Natural killer cell (primary cell): ENCODE results near the gene PAX4. TPM values are rescaled to one million over a fixed set of nuclear protein-coding genes. Genes with fewer than 3 reads are reported as not detected.

Source experiments
- ATAC-seq, 3 donors: fragments of 150-1000 bp in 2 of 3; fragments of 200-7000 bp in 1 of 3; cut with Tn5 transposase; 1 replicate in 1 of 3; 2 replicates in 2 of 3; pipeline ENCODE4 v1.10.0; 2021; ENCODE audit warnings: mild to moderate bottlenecking in 2 of 3, moderate library complexity in 2 of 3
- DNase-seq, 2 donors: peaks; one replicate each; pipeline versions ENCODE4 v3.0.0 to v3.0.0-alpha.2; 2013 to 2021; ENCODE audit warnings: mixed read lengths in 1 of 2
- H3K27ac ChIP-seq: one replicate; pipeline ENCODE4 v1.5.1; 2013; ENCODE audit warnings: mild to moderate bottlenecking, low read length
- H3K27me3 ChIP-seq: one replicate; pipeline ENCODE4 v1.6.1; 2013; ENCODE audit warnings: low read length; ENCODE audit not compliant: control insufficient read depth, insufficient read depth
- H3K36me3 ChIP-seq: one replicate; pipeline ENCODE4 v1.6.1; 2013; ENCODE audit warnings: low read length; ENCODE audit not compliant: control insufficient read depth, insufficient read depth
- H3K4me1 ChIP-seq: one replicate; pipeline ENCODE4 v1.6.1; 2013; ENCODE audit warnings: low read length; ENCODE audit not compliant: control insufficient read depth, insufficient read depth
- H3K4me3 ChIP-seq: one replicate; pipeline ENCODE4 v1.5.1; 2013; ENCODE audit warnings: low read length
- H3K9me3 ChIP-seq: one replicate; pipeline ENCODE4 v1.6.1; 2013; ENCODE audit warnings: low read length; ENCODE audit not compliant: control insufficient read depth, insufficient read depth
- H3K27ac Mint-ChIP-seq, 2 donors: one replicate each; pipeline ENCODE4 v1.8.0; 2022; ENCODE audit warnings: mild to moderate bottlenecking in 2 of 2, mixed read lengths in 2 of 2, moderate library complexity in 1 of 2
- H3K27me3 Mint-ChIP-seq, 2 donors: one replicate each; pipeline ENCODE4 v1.8.0; 2022; ENCODE audit warnings: low read depth in 2 of 2, mixed read lengths in 2 of 2
- H3K36me3 Mint-ChIP-seq: one replicate; pipeline ENCODE4 v1.8.0; 2022; ENCODE audit warnings: mixed read lengths
- H3K4me1 Mint-ChIP-seq, 2 donors: one replicate each; pipeline ENCODE4 v1.8.0; 2022; ENCODE audit warnings: mixed read lengths in 2 of 2
- H3K4me3 Mint-ChIP-seq: one replicate; pipeline ENCODE4 v1.8.0; 2022; ENCODE audit warnings: mild to moderate bottlenecking, moderate library complexity, mixed read lengths
- H3K9me3 Mint-ChIP-seq, 2 donors: one replicate each; pipeline ENCODE4 v1.8.0; 2022; ENCODE audit warnings: mixed read lengths in 2 of 2
- WGBS: methylation state at CpG from one replicate; pipeline ENCODE4 v1.1.7; 2013; ENCODE audit warnings: missing lambda C conversion rate; ENCODE audit not compliant: insufficient coverage; 5-methylcytosine and 5-hydroxymethylcytosine counted together
- intact Hi-C: fragments of 100-400 bp; cut with micrococcal nuclease; formaldehyde crosslinking; loops from one replicate; pipeline ENCODE4 v1.14.2; 2022
- total RNA-seq, 4 donors: library from RNA; stranded (reverse); fragments of 120-200 nt in 1 of 4; gene quantifications; one replicate each; pipeline versions ENCODE4 v1.2.3 to v1.2.4, GENCODE V29; 2013 to 2022
- TF ChIP-seq, protein P1 (sequence below): fragments of 200-600 bp; IDR thresholded peaks from one replicate; pipeline ENCODE4 v1.8.0; 2022; ENCODE audit warnings: antibody characterized with exemption

PAX4 gene
- total RNA-seq, 3 donors from 2014 or later (not counting 1 experiment from before 2014, with no cell fraction given), result not detected

DNA sequence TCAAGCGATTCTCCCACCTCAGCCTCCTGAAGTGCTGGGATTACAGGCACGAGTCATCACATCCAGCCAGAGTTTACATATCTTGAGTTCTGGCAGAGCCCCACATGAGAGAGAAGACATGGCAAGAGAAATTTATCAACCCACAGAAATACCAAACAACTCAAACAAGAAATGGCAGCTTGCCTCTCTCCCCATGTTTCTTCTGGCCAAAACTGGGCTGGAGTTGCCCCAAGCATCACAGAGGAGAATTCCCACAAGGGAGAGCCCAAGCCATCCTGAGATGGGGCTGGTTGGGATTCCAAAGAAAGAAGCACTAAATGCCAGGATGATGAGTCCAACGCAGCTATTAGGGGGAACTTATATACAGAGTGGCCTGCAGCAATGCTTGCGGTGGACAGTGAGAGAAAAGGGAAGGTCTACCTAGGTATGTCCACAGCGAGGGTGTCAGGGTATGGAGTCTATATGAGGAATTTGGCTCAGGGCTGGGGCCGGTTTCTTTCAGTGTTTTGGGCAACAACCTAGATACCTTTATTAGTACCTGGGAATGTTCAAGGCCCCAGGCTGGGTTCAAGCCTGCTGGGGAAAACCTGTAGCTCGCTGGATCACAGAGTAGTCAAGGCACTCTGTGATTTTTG is 14.5 kb upstream of the PAX4 start:
- Histone ChIP-seq H3K9me3 (no peaks in the 10 kb centered on the region), H3K27ac (no peak overlapping the region), H3K36me3 (no peaks in the 10 kb centered on the region), H3K4me3 (no peak overlapping the region), H3K27me3 (peaks cover 3% of the 10 kb centered on the region), H3K4me1 (no peaks in the 10 kb centered on the region)
- Mint-ChIP-seq H3K9me3 (no peaks in the 10 kb centered on the region), H3K4me3 (no peak overlapping the region), H3K27me3 (peaks cover 40 to 41% of the 10 kb centered on the region in 2 donors), H3K27ac (no peak overlapping the region), H3K36me3 (no peaks in the 10 kb centered on the region), H3K4me1 (no peaks in the 10 kb centered on the region)
- intact Hi-C loops, result no loop called here
- TF ChIP-seq, protein P1, sequence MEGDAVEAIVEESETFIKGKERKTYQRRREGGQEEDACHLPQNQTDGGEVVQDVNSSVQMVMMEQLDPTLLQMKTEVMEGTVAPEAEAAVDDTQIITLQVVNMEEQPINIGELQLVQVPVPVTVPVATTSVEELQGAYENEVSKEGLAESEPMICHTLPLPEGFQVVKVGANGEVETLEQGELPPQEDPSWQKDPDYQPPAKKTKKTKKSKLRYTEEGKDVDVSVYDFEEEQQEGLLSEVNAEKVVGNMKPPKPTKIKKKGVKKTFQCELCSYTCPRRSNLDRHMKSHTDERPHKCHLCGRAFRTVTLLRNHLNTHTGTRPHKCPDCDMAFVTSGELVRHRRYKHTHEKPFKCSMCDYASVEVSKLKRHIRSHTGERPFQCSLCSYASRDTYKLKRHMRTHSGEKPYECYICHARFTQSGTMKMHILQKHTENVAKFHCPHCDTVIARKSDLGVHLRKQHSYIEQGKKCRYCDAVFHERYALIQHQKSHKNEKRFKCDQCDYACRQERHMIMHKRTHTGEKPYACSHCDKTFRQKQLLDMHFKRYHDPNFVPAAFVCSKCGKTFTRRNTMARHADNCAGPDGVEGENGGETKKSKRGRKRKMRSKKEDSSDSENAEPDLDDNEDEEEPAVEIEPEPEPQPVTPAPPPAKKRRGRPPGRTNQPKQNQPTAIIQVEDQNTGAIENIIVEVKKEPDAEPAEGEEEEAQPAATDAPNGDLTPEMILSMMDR, result no peak
- ATAC-seq, result no peak
- 92% methylated on average over 7 of the region's 7 CpGs for WGBS
- no peak for DNase-seq

DNA sequence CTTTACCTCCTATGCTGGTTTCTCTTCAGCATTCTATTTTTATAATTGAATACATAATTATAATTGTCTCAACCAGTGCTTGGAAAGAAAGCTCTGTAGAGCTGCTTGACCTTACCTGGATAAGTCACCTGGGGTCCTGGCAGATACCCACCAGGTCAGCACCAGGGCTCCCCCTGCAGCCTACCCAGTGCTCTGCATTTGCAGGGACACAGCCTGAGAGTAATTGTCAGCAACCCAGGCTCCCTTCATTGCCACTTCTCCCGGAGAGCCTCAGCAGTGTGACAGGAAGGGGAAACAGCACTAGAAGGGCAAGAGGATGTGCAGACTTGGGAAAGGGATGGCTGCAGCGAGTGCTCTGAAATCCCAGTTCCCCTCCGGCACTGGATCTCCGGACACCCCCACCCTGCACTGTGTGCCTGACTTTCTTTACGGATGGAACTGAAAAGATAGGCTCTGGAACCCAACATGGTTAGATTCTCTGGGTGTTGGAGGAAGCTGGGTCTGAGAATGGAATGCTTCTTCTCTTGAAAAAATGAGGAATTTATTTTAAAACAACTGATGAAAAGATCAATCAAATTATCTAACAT is 11.4 kb upstream of the PAX4 start:
- Histone ChIP-seq H3K4me1 (no peaks in the 10 kb centered on the region), H3K27me3 (no peaks in the 10 kb centered on the region), H3K36me3 (no peaks in the 10 kb centered on the region), H3K4me3 (no peak overlapping the region), H3K9me3 (no peaks in the 10 kb centered on the region), H3K27ac (no peak overlapping the region)
- intact Hi-C loops, result no loop called here
- TF ChIP-seq, protein P1, result peak; percentile 13
- WGBS, result 4% methylated on average over 5 of the region's 5 CpGs
- Mint-ChIP-seq H3K9me3 (no peaks in the 10 kb centered on the region), H3K36me3 (no peaks in the 10 kb centered on the region), H3K4me3 (no peak overlapping the region), H3K27me3 (peaks cover 29 to 35% of the 10 kb centered on the region in 2 donors), H3K27ac (no peak overlapping the region), H3K4me1 (no peaks in the 10 kb centered on the region)
- peak in 1 of 2 donors; percentile 44 for DNase-seq
- ATAC-seq, result peak; percentile 37 to 54 (median 50)

GRCh38 chr7:127628445-127628844 is 10.5 kb upstream of the PAX4 start:
- intact Hi-C loops, result no loop called here

More at GRCh38 chr7:127628445-127628844, 10.5 kb upstream of the PAX4 start:
- Mint-ChIP-seq H3K4me3 (no peak overlapping the region), H3K27me3 (peaks cover 28 to 30% of the 10 kb centered on the region in 2 donors), H3K27ac (no peak overlapping the region), H3K36me3 (no peaks in the 10 kb centered on the region), H3K9me3 (no peaks in the 10 kb centered on the region), H3K4me1 (no peaks in the 10 kb centered on the region)
- 78% methylated on average over 3 of the region's 3 CpGs for WGBS
- TF ChIP-seq, protein P1, result no peak
- Histone ChIP-seq H3K27ac (no peak overlapping the region), H3K36me3 (no peaks in the 10 kb centered on the region), H3K9me3 (no peaks in the 10 kb centered on the region), H3K27me3 (no peaks in the 10 kb centered on the region), H3K4me1 (no peaks in the 10 kb centered on the region), H3K4me3 (no peak overlapping the region)
- DNase-seq (no peak), ATAC-seq (no peak)
